Neural cell (in vitro differentiated cells): ENCODE measurements around the gene FBXO38.

Experiments used
- EP300 ChIP-seq: fragments of 450-650 bp; conservative IDR thresholded peaks from 2 replicates; pipeline ENCODE4 v1.6.1; 2014; ENCODE audit warnings: antibody characterized with exemption, mild to moderate bottlenecking, moderate library complexity; ENCODE audit not compliant: poor library complexity, severe bottlenecking
- EZH2 ChIP-seq: fragments of 200-600, 300-800 bp; shearing (Covaris generic), sonication (generic); IDR thresholded peaks from 2 replicates; pipeline ENCODE4 v1.6.1; 2014; ENCODE audit warnings: antibody characterized with exemption, low read length, borderline replicate concordance, mild to moderate bottlenecking; ENCODE audit not compliant: insufficient read depth, poor library complexity, severe bottlenecking
- MXI1 ChIP-seq: fragments of 450-650 bp; conservative IDR thresholded peaks from 2 replicates; pipeline ENCODE4 v1.6.1; 2014; ENCODE audit warnings: antibody characterized with exemption, mild to moderate bottlenecking; ENCODE audit not compliant: poor library complexity, severe bottlenecking
- POLR2AphosphoS5 ChIP-seq: IDR thresholded peaks from 2 replicates; pipeline ENCODE4 v1.6.1; 2012
- SMC3 ChIP-seq: fragments of 450-650 bp; conservative IDR thresholded peaks from 2 replicates; pipeline ENCODE4 v1.6.1; 2014; ENCODE audit warnings: antibody characterized with exemption, mild to moderate bottlenecking, moderate library complexity; ENCODE audit not compliant: poor library complexity
- TF ChIP-seq, protein P1 (sequence below): fragments of 450-650 bp; IDR thresholded peaks from 2 replicates; pipeline ENCODE4 v1.5.1; 2014; ENCODE audit warnings: antibody characterized with exemption, mild to moderate bottlenecking, moderate library complexity; ENCODE audit not compliant: poor library complexity, severe bottlenecking

DNA sequence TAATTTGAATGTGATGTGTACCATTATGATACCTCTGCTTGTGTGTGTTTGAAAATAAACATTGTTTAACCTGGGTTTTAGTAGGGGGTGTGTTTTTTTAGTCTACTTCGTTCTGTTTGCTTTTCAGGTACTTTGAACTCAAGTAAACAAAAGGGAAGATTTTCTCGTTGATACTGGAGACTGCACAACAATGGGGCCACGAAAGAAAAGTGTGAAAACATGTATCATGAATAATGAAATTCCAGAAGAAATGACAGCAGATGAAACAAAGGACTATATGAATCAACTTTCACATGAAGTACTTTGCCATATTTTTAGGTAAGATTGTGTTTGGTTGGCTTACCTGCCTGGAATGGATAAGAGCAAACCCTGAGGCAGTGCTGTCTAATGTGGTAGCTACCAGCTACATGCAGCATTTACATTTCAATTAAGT, 10.8 kb downstream of the FBXO38 start:
- TF ChIP-seq, protein P1, sequence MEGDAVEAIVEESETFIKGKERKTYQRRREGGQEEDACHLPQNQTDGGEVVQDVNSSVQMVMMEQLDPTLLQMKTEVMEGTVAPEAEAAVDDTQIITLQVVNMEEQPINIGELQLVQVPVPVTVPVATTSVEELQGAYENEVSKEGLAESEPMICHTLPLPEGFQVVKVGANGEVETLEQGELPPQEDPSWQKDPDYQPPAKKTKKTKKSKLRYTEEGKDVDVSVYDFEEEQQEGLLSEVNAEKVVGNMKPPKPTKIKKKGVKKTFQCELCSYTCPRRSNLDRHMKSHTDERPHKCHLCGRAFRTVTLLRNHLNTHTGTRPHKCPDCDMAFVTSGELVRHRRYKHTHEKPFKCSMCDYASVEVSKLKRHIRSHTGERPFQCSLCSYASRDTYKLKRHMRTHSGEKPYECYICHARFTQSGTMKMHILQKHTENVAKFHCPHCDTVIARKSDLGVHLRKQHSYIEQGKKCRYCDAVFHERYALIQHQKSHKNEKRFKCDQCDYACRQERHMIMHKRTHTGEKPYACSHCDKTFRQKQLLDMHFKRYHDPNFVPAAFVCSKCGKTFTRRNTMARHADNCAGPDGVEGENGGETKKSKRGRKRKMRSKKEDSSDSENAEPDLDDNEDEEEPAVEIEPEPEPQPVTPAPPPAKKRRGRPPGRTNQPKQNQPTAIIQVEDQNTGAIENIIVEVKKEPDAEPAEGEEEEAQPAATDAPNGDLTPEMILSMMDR: no peak
- no peak for TF ChIP-seq EP300
- TF ChIP-seq MXI1: no peak
- no peak for TF ChIP-seq POLR2AphosphoS5
- TF ChIP-seq EZH2: no peak
- no peak for TF ChIP-seq SMC3
